ENCODE measurements around the gene DDX4.

GRCh38 chr5:55747778-55748318 is 10.0 kb downstream of the DDX4 start:
- TF ChIP-seq, protein P1, sequence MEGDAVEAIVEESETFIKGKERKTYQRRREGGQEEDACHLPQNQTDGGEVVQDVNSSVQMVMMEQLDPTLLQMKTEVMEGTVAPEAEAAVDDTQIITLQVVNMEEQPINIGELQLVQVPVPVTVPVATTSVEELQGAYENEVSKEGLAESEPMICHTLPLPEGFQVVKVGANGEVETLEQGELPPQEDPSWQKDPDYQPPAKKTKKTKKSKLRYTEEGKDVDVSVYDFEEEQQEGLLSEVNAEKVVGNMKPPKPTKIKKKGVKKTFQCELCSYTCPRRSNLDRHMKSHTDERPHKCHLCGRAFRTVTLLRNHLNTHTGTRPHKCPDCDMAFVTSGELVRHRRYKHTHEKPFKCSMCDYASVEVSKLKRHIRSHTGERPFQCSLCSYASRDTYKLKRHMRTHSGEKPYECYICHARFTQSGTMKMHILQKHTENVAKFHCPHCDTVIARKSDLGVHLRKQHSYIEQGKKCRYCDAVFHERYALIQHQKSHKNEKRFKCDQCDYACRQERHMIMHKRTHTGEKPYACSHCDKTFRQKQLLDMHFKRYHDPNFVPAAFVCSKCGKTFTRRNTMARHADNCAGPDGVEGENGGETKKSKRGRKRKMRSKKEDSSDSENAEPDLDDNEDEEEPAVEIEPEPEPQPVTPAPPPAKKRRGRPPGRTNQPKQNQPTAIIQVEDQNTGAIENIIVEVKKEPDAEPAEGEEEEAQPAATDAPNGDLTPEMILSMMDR (conservative IDR thresholded peaks at IDR 0.05; ENCODE audit: low read depth, low read length), result no peak
- no peak for TF ChIP-seq EZH2 (IDR thresholded peaks at IDR 0.05; ENCODE audit: borderline replicate concordance, low read depth, low read length, poor library complexity, severe bottlenecking)

Data from A673 (cell line).